BE2C (cell line): ENCODE results near the gene MRAS.

Experiments
- DNase-seq: peaks from one replicate; pipeline ENCODE4 v3.0.0-alpha.2; 2020
- H3K27me3 ChIP-seq: fragments of 250-450 bp; sonication (Bioruptor Pico); 2 replicates; pipeline ENCODE4 v1.5.1; 2020; ENCODE audit warnings: mild to moderate bottlenecking
- H3K36me3 ChIP-seq: fragments of 250-450 bp; sonication (Bioruptor Pico); 2 replicates; pipeline ENCODE4 v1.5.1; 2020; ENCODE audit warnings: mild to moderate bottlenecking
- H3K4me1 ChIP-seq: fragments of 250-450 bp; sonication (Bioruptor Pico); 2 replicates; pipeline ENCODE4 v1.5.1; 2020
- H3K4me3 ChIP-seq: 2 replicates; pipeline ENCODE4 v1.5.1; 2011; ENCODE audit warnings: low read depth, low read length
- H3K9me3 ChIP-seq: fragments of 250-450 bp; sonication (Bioruptor Pico); 2 replicates; pipeline ENCODE4 v1.5.1; 2020
- CTCF ChIP-seq: IDR thresholded peaks from 2 replicates; pipeline ENCODE4 v1.5.1; 2012; ENCODE audit warnings: mild to moderate bottlenecking, low read depth, low read length

The MRAS gene

GRCh38 chr3:138367326-138367850 lies 19.0 kb downstream of the MRAS start:
- no peak for DNase-seq
- no peaks in the 10 kb centered on the region for H3K9me3 ChIP-seq
- no peaks in the 10 kb centered on the region for H3K36me3 ChIP-seq
- no peak overlapping the region for H3K4me3 ChIP-seq
- H3K4me1 ChIP-seq = no peaks in the 10 kb centered on the region
- peaks cover 10% of the 10 kb centered on the region for H3K27me3 ChIP-seq
- TF ChIP-seq CTCF = no peak

DNA sequence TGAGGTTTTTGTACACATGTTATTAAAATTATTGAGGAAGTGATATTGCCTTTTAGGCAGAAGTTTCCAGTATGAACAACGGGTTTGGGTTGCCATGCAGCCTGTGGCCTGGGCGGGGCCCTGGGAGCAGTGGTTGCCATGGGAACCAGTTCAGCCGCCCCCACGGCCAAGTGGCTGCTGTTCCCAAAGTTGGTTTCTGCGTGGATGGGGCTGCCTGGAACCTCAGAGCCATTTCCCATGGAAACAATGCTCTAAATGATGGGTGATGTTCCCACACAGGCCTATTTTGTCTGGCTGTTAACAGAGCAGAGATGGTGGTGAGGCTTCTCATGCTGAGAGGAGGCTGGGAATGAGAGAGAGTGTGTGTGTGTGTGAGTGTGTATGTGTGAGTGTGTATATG lies 19.5 kb downstream of the MRAS start:
- TF ChIP-seq CTCF = no peak
- Histone ChIP-seq H3K4me3 (no peak overlapping the region), H3K27me3 (peaks cover 10% of the 10 kb centered on the region), H3K36me3 (no peaks in the 10 kb centered on the region), H3K9me3 (no peaks in the 10 kb centered on the region), H3K4me1 (no peaks in the 10 kb centered on the region)
- DNase-seq = no peak

DNA sequence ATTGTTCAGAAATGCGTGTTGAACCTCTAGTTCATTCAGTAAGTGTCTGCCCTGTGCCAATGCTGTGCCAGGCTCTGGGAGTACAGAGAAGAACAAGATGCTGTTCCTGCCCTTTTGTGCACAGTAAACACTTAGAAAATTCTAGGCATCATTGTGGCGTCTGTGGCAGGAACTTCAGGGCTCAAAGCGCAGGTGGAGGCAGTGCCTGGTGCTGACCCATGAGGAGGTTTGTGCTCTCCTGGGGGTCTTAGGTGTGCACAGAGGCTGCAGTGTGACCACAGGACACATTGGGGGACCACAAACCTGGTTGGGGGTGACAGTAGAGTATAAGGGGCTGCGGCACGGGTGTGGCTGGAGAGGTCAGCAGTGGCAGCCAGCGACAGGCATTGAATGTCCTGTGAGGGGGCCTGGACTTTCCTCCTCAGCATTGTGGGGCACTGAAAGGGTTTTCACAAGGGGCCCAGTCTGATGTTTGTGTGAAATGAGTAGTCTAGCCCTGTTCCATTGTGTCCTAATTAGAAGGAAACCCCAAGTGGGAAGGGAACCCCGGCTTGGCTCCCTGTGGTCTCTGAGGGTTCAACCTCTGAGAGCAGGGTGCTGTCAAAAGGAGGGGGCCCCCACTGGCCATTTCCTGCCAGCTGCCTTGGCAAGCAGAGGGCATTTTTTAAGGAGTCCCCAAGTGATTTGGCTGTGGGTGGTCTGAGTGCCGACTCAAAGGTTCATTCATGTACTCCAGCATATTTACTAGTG lies 20.9 kb downstream of the MRAS start:
- Histone ChIP-seq H3K9me3 (no peaks in the 10 kb centered on the region), H3K36me3 (no peaks in the 10 kb centered on the region), H3K27me3 (peaks cover 8% of the 10 kb centered on the region), H3K4me1 (no peaks in the 10 kb centered on the region), H3K4me3 (no peak overlapping the region)
- no peak for TF ChIP-seq CTCF
- DNase-seq = no peak

- Histone ChIP-seq H3K9me3 (no peaks in the 10 kb centered on the region), H3K36me3 (no peaks in the 10 kb centered on the region), H3K4me1 (no peaks in the 10 kb centered on the region), H3K4me3 (no peak overlapping the region), H3K27me3 (peaks cover under 1% of the 10 kb centered on the region; the same call in 1 of the 2 replicates)
- no peak for TF ChIP-seq CTCF
- no peak for DNase-seq
Measured at GRCh38 chr3:138370321-138370720, 21.9 kb downstream of the MRAS start.

GRCh38 chr3:138371070-138371965 lies 22.9 kb downstream of the MRAS start:
- DNase-seq = no peak
- H3K4me3 ChIP-seq = no peak overlapping the region
- no peaks in the 10 kb centered on the region for H3K27me3 ChIP-seq
- H3K9me3 ChIP-seq = no peaks in the 10 kb centered on the region
- no peak for TF ChIP-seq CTCF
- H3K4me1 ChIP-seq = no peaks in the 10 kb centered on the region
- H3K36me3 ChIP-seq = no peaks in the 10 kb centered on the region
